ENCODE data around the gene GRIP2.

DNA sequence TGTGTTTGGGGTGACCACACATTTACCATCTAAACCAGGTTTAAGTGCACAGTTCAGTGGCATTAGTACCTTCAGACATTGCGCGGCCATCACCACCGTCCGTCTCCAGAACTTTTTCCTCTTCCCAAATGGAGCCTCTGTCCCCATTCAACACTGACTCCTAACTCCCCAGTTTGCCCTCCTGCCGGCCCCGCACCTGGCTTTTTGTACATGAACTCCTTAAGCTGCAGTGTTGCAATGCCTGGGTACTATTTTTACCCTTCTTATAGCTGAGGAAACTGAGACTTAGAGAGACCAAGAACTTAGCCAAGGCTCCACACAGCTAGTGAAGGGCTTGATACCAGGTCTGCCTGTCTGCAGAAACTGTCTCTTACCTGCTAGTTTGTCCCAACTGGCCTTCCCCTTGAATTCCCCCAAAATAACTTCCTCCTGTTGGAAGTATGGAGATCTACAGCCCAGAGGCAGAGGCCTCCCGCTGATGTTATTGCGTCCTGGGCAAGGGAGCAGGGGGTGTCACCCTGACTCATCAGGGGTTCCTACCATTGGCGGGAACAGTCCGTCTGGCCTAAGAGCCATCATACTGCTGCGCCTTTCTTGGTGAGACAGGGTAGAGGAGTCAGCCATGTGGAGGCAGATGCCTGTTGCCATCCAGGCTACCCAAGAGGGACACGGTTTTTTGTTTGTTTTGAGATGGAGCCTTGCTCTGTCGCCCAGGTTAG lies 65.6 kb downstream of the GRIP2 start:
- TF ChIP-seq, protein P1, sequence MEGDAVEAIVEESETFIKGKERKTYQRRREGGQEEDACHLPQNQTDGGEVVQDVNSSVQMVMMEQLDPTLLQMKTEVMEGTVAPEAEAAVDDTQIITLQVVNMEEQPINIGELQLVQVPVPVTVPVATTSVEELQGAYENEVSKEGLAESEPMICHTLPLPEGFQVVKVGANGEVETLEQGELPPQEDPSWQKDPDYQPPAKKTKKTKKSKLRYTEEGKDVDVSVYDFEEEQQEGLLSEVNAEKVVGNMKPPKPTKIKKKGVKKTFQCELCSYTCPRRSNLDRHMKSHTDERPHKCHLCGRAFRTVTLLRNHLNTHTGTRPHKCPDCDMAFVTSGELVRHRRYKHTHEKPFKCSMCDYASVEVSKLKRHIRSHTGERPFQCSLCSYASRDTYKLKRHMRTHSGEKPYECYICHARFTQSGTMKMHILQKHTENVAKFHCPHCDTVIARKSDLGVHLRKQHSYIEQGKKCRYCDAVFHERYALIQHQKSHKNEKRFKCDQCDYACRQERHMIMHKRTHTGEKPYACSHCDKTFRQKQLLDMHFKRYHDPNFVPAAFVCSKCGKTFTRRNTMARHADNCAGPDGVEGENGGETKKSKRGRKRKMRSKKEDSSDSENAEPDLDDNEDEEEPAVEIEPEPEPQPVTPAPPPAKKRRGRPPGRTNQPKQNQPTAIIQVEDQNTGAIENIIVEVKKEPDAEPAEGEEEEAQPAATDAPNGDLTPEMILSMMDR (conservative IDR thresholded peaks at IDR 0.05; ENCODE audit: low read length): no peak
- no peak for TF ChIP-seq EZH2phosphoT487 (IDR thresholded peaks at IDR 0.05; ENCODE audit: borderline replicate concordance, low read depth, low read length)

Measured in OCI-LY7 (cell line).